ENCODE results near the gene ADSS1. TPM values are rescaled to one million over a fixed set of nuclear protein-coding genes. Genes with fewer than 3 reads are reported as not detected.

Gene ADSS1
- polyA plus RNA-seq, 1 donor (not counting 4 experiments of a cell fraction or from before 2014, with no cell fraction given): 1.7 TPM

GRCh38 chr14:104692261-104692938, 31.6 kb upstream of the ADSS1 start:
- no peak overlapping the region for H3K4me3 ChIP-seq (ENCODE audit: control insufficient read depth in 2 of 3, extremely low read depth in 1 of 3, insufficient read depth in 2 of 3, low read depth in 1 of 3, low read length in 3 of 3)
- H3K9me1 ChIP-seq (ENCODE audit: control insufficient read depth, extremely low read depth, insufficient read depth, low read length): peaks cover 3% of the 10 kb centered on the region
- no peaks in the 10 kb centered on the region for H3K27me3 ChIP-seq (ENCODE audit: control insufficient read depth, extremely low read depth, insufficient read depth, low read length)
- no peak overlapping the region for H2AFZ ChIP-seq (ENCODE audit: control insufficient read depth, low read length)
- peaks cover 79% of the 10 kb centered on the region for H3K79me2 ChIP-seq (ENCODE audit: control insufficient read depth, insufficient read depth, low read length)
- no peak overlapping the region for H3K9ac ChIP-seq (ENCODE audit: control insufficient read depth, extremely low read depth, insufficient read depth, low read length)
- peaks cover 71% of the 10 kb centered on the region for H3K4me1 ChIP-seq (ENCODE audit: control insufficient read depth, extremely low read depth, insufficient read depth, low read length)
- H4K20me1 ChIP-seq (ENCODE audit: control insufficient read depth, extremely low read depth, insufficient read depth, low read length): peaks cover 48% of the 10 kb centered on the region
- FAIRE-seq (no peak), DNase-seq (ENCODE audit: low read depth, low spot score) (no peak)
- peaks cover 20% of the 10 kb centered on the region in 2 experiments for H3K36me3 ChIP-seq (ENCODE audit: control insufficient read depth in 2 of 2, extremely low read depth in 1 of 2, insufficient read depth in 2 of 2, low read length in 2 of 2)
- H3K9me3 ChIP-seq (ENCODE audit: control insufficient read depth, low read depth, low read length): no peaks in the 10 kb centered on the region
- TF ChIP-seq EZH2 (IDR thresholded peaks at IDR 0.05; ENCODE audit: low read length) (no peak), CTCF (optimal IDR thresholded peaks at IDR 0.05 in 1 of 3, IDR thresholded peaks at IDR 0.05 in 1 of 3, conservative IDR thresholded peaks at IDR 0.05 in 1 of 3; ENCODE audit: extremely low read depth in 1 of 3, insufficient read depth in 2 of 3, low read length in 3 of 3) (no peak)
- no peak overlapping the region for H3K4me2 ChIP-seq (ENCODE audit: control insufficient read depth, extremely low read depth, insufficient read depth, low read depth, low read length)
- no peak overlapping the region for H3K27ac ChIP-seq (ENCODE audit: control insufficient read depth, insufficient read depth, low read length)
- dilution Hi-C loops (cut with MboI; ENCODE audit: extremely low pct_ligation_motif_present, low sequenced_read_pairs): no loop called here

GRCh38 chr14:104692939-104693315, 31.1 kb upstream of the ADSS1 start:
- Histone ChIP-seq H3K9me1 (ENCODE audit: control insufficient read depth, extremely low read depth, insufficient read depth, low read length) (peaks cover 3% of the 10 kb centered on the region), H3K27ac (ENCODE audit: control insufficient read depth, insufficient read depth, low read length) (no peak overlapping the region), H3K27me3 (ENCODE audit: control insufficient read depth, extremely low read depth, insufficient read depth, low read length) (no peaks in the 10 kb centered on the region), H3K4me1 (ENCODE audit: control insufficient read depth, extremely low read depth, insufficient read depth, low read length) (peaks cover 71% of the 10 kb centered on the region), H3K79me2 (ENCODE audit: control insufficient read depth, insufficient read depth, low read length) (peaks cover 84% of the 10 kb centered on the region), H3K9ac (ENCODE audit: control insufficient read depth, extremely low read depth, insufficient read depth, low read length) (no peak overlapping the region), H3K36me3 (ENCODE audit: control insufficient read depth in 2 of 2, extremely low read depth in 1 of 2, insufficient read depth in 2 of 2, low read length in 2 of 2) (peaks cover 21 to 24% of the 10 kb centered on the region in 2 experiments), H3K9me3 (ENCODE audit: control insufficient read depth, low read depth, low read length) (no peaks in the 10 kb centered on the region), H4K20me1 (ENCODE audit: control insufficient read depth, extremely low read depth, insufficient read depth, low read length) (peaks cover 48% of the 10 kb centered on the region), H3K4me2 (ENCODE audit: control insufficient read depth, extremely low read depth, insufficient read depth, low read depth, low read length) (no peak overlapping the region), H3K4me3 (ENCODE audit: control insufficient read depth in 2 of 3, extremely low read depth in 1 of 3, insufficient read depth in 2 of 3, low read depth in 1 of 3, low read length in 3 of 3) (no peak overlapping the region), H2AFZ (ENCODE audit: control insufficient read depth, low read length) (no peak overlapping the region)
- no peak for TF ChIP-seq CTCF (optimal IDR thresholded peaks at IDR 0.05 in 1 of 3, IDR thresholded peaks at IDR 0.05 in 1 of 3, conservative IDR thresholded peaks at IDR 0.05 in 1 of 3; ENCODE audit: extremely low read depth in 1 of 3, insufficient read depth in 2 of 3, low read length in 3 of 3)
- no peak for TF ChIP-seq EZH2 (IDR thresholded peaks at IDR 0.05; ENCODE audit: low read length)
- DNase-seq (ENCODE audit: low read depth, low spot score) (no peak), FAIRE-seq (no peak)
- dilution Hi-C loops (cut with MboI; ENCODE audit: extremely low pct_ligation_motif_present, low sequenced_read_pairs): no loop called here

Measured in keratinocyte (primary cell).